Body of pancreas (tissue), 4 donors: ENCODE results near the gene OPRD1. TPM values are rescaled to one million over a fixed set of nuclear protein-coding genes. Genes with fewer than 3 reads are reported as not detected.

Experiments used
- ATAC-seq: fragments of 150-250 bp; one replicate; pipeline ENCODE4 v1.9.1; 2016
- DNase-seq, 4 donors: peaks; one replicate each; pipeline ENCODE4 v3.0.0-alpha.2; 2019
- H3K27ac ChIP-seq, 4 donors: fragments of 200-600 bp; sonication (generic); 1 replicate in 3 of 4; 2 replicates in 1 of 4; pipeline versions ENCODE4 v1.5.1 to v1.6.1; 2016 to 2019; ENCODE audit warnings: mild to moderate bottlenecking in 1 of 4, mixed read lengths in 1 of 4, moderate library complexity in 1 of 4
- H3K27me3 ChIP-seq, 2 donors: fragments of 200-600 bp; sonication (generic); one replicate each; pipeline ENCODE4 v1.6.0; 2016; ENCODE audit warnings: mild to moderate bottlenecking in 1 of 2
- H3K36me3 ChIP-seq, 2 donors: fragments of 200-600 bp; sonication (generic); replicated peaks in 1 of 2; 2 replicates each; pipeline ENCODE4 v1.5.1; 2016; ENCODE audit warnings: low read depth in 2 of 2; ENCODE audit not compliant: insufficient read depth in 1 of 2
- H3K4me1 ChIP-seq: fragments of 200-600 bp; sonication (generic); one replicate; pipeline ENCODE4 v1.6.0; 2016
- H3K4me3 ChIP-seq, 2 donors: fragments of 200-600 bp; sonication (generic); 1 replicate in 1 of 2; 2 replicates in 1 of 2; pipeline ENCODE4 v1.5.1; 2016 to 2019
- H3K9me3 ChIP-seq, 3 donors: fragments of 200-600 bp; sonication (generic); 1 replicate in 2 of 3; 2 replicates in 1 of 3; pipeline ENCODE4 v1.5.1; 2016
- CTCF ChIP-seq, 7 experiments: fragments of 450-650 bp in 4 of 7; fragments of 200-600 bp in 3 of 7; sonication (generic) in 3 of 7; IDR thresholded peaks; one replicate each; pipeline ENCODE4 v1.5.1; 2016 to 2019; ENCODE audit warnings: antibody characterized with exemption in 7 of 7
- POLR2A ChIP-seq, 3 donors: fragments of 450-650 bp; IDR thresholded peaks; one replicate each; pipeline ENCODE4 v1.6.1; 2016; ENCODE audit warnings: antibody characterized with exemption in 3 of 3, mild to moderate bottlenecking in 2 of 3
- WGBS, 2 donors: methylation state at CpG; one replicate each; pipeline ENCODE4 v1.1.5; 2017; 5-methylcytosine and 5-hydroxymethylcytosine counted together
- intact Hi-C: fragments of 100-400 bp; cut with DNase I; formaldehyde crosslinking; loops from one replicate; pipeline ENCODE4 v1.15.1; 2023
- total RNA-seq, 2 donors: library from RNA; depleted of rRNA; stranded (reverse); fragments of >200 nt; gene quantifications; one replicate each; pipeline ENCODE4 v1.1.0, GENCODE V29; 2016

OPRD1 gene
- total RNA-seq, 2 donors from 2014 or later: 0.66 TPM; not detected in 1

- intact Hi-C loops: no loop called here
- no peaks in the 10 kb centered on the region for H3K27me3 ChIP-seq
- H3K4me3 ChIP-seq: no peak overlapping the region
- no peak for TF ChIP-seq POLR2A (IDR thresholded peaks at IDR 0.05)
- 86 to 100% methylated on average over 1 to 2 of the region's 2 CpGs for WGBS, 2 donors
- H3K27ac ChIP-seq: no peak overlapping the region
- H3K9me3 ChIP-seq: no peaks in the 10 kb centered on the region
- DNase-seq: peak in 2 of 4 donors; percentile 13 to 25
- no peak for ATAC-seq
- no peaks in the 10 kb centered on the region for H3K4me1 ChIP-seq
- no peaks in the 10 kb centered on the region for H3K36me3 ChIP-seq
Measured at GRCh38 chr1:28830814-28831213, 18.8 kb downstream of the OPRD1 start.

GRCh38 chr1:28832966-28833365 lies 21.0 kb downstream of the OPRD1 start:
- H3K4me3 ChIP-seq: no peak overlapping the region
- intact Hi-C loops: no loop called here
- H3K9me3 ChIP-seq: no peaks in the 10 kb centered on the region
- no peaks in the 10 kb centered on the region for H3K4me1 ChIP-seq
- H3K27ac ChIP-seq: no peak overlapping the region
- H3K27me3 ChIP-seq: no peaks in the 10 kb centered on the region
- ATAC-seq (no peak), DNase-seq (no peak)
- no peak for TF ChIP-seq CTCF (IDR thresholded peaks at IDR 0.05)
- no peak for TF ChIP-seq POLR2A (IDR thresholded peaks at IDR 0.05)
- WGBS, 2 donors: 61 to 68% methylated on average over 4 of the region's 4 CpGs
- no peaks in the 10 kb centered on the region for H3K36me3 ChIP-seq

GRCh38 chr1:28833381-28833780 lies 21.4 kb downstream of the OPRD1 start:
- Histone ChIP-seq H3K9me3 (no peaks in the 10 kb centered on the region), H3K36me3 (no peaks in the 10 kb centered on the region), H3K27me3 (no peaks in the 10 kb centered on the region), H3K4me1 (no peaks in the 10 kb centered on the region), H3K4me3 (no peak overlapping the region), H3K27ac (no peak overlapping the region)
- no peak for TF ChIP-seq CTCF (IDR thresholded peaks at IDR 0.05)
- TF ChIP-seq POLR2A (IDR thresholded peaks at IDR 0.05): no peak
- DNase-seq (no peak), ATAC-seq (no peak)
- WGBS, 2 donors: 57 to 77% methylated on average over 3 to 7 of the region's 7 CpGs
- intact Hi-C loops: no loop called here

- H3K4me1 ChIP-seq: no peaks in the 10 kb centered on the region
- WGBS, 2 donors: 41 to 60% methylated on average over 1 to 4 of the region's 4 CpGs
- H3K27ac ChIP-seq: no peak overlapping the region
- no peak for TF ChIP-seq POLR2A (IDR thresholded peaks at IDR 0.05)
- TF ChIP-seq CTCF (IDR thresholded peaks at IDR 0.05): no peak
- DNase-seq: peak in 2 of 4 donors; percentile 14 to 15
- intact Hi-C loops: no loop called here
- H3K9me3 ChIP-seq: no peaks in the 10 kb centered on the region
- ATAC-seq: no peak
- H3K4me3 ChIP-seq: no peak overlapping the region
- no peaks in the 10 kb centered on the region for H3K36me3 ChIP-seq
- H3K27me3 ChIP-seq: no peaks in the 10 kb centered on the region
Measured at GRCh38 chr1:28835237-28835650, 23.3 kb downstream of the OPRD1 start.

GRCh38 chr1:28836421-28836956 lies 24.5 kb downstream of the OPRD1 start:
- no peak overlapping the region for H3K4me3 ChIP-seq
- 87 to 88% methylated on average over 14 to 15 of the region's 15 CpGs for WGBS, 2 donors
- DNase-seq: no peak
- no peaks in the 10 kb centered on the region for H3K27me3 ChIP-seq
- no peak for ATAC-seq
- H3K9me3 ChIP-seq: no peaks in the 10 kb centered on the region
- no peak overlapping the region for H3K27ac ChIP-seq
- no peaks in the 10 kb centered on the region for H3K4me1 ChIP-seq
- no peaks in the 10 kb centered on the region for H3K36me3 ChIP-seq
- TF ChIP-seq POLR2A (IDR thresholded peaks at IDR 0.05) (no peak), CTCF (IDR thresholded peaks at IDR 0.05) (no peak)
- intact Hi-C loops: no loop called here
